ENCODE data around the gene SLC12A8.

SLC12A8 gene

DNA sequence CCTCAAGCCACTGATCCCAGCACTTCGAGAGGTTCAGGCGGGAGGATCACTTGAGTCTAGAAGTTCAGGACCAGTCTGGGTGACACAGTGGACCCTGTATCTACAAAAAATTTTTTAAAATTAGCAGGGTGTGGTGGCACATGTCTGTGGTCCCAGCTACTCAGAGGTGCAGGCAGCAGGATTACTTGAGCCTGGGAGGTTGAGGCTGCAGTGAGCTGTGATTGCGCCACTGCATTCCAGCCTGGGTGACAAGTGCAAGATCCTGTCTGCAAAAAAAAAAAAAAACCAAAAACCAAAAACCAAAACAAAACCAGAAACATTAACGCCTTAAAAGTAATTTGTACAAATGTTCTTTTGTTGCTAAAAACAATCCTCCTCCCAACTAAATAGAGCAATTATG, 27.9 kb upstream of the SLC12A8 start:
- Histone ChIP-seq H3K4me1 (ENCODE audit: insufficient read depth, low read length, poor library complexity, severe bottlenecking) (no peaks in the 10 kb centered on the region), H3K4me3 (ENCODE audit: low read length, poor library complexity, severe bottlenecking) (no peak overlapping the region), H3K9me2 (replicated peaks; ENCODE audit: low read depth, low read length) (no peaks in the 10 kb centered on the region), H4K20me1 (ENCODE audit: insufficient read depth, low read length, poor library complexity, severe bottlenecking) (no peaks in the 10 kb centered on the region), H3K27me3 (ENCODE audit: insufficient read depth, low read length, poor library complexity, severe bottlenecking) (no peaks in the 10 kb centered on the region), H3K4me2 (ENCODE audit: low read depth, low read length, poor library complexity, severe bottlenecking) (no peak overlapping the region), H3K36me3 (ENCODE audit: insufficient read depth, low read length) (no peaks in the 10 kb centered on the region; the same call in 1 of the 2 replicates), H3K79me2 (ENCODE audit: insufficient read depth, low read length) (no peaks in the 10 kb centered on the region), H3K9ac (ENCODE audit: low read depth, low read length, poor library complexity, severe bottlenecking) (no peak overlapping the region), H3F3A (ENCODE audit: low read depth) (no peaks in the 10 kb centered on the region), H2AFZ (ENCODE audit: low read length) (no peak overlapping the region), H3K9me3 (ENCODE audit: insufficient read depth, low read depth, low read length) (no peaks in the 10 kb centered on the region)
- TF ChIP-seq EZH2phosphoT487 (IDR thresholded peaks at IDR 0.05; ENCODE audit: borderline replicate concordance): no peak
- TF ChIP-seq, protein P1, sequence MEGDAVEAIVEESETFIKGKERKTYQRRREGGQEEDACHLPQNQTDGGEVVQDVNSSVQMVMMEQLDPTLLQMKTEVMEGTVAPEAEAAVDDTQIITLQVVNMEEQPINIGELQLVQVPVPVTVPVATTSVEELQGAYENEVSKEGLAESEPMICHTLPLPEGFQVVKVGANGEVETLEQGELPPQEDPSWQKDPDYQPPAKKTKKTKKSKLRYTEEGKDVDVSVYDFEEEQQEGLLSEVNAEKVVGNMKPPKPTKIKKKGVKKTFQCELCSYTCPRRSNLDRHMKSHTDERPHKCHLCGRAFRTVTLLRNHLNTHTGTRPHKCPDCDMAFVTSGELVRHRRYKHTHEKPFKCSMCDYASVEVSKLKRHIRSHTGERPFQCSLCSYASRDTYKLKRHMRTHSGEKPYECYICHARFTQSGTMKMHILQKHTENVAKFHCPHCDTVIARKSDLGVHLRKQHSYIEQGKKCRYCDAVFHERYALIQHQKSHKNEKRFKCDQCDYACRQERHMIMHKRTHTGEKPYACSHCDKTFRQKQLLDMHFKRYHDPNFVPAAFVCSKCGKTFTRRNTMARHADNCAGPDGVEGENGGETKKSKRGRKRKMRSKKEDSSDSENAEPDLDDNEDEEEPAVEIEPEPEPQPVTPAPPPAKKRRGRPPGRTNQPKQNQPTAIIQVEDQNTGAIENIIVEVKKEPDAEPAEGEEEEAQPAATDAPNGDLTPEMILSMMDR (conservative IDR thresholded peaks at IDR 0.05; ENCODE audit: low read length): no peak

DNA sequence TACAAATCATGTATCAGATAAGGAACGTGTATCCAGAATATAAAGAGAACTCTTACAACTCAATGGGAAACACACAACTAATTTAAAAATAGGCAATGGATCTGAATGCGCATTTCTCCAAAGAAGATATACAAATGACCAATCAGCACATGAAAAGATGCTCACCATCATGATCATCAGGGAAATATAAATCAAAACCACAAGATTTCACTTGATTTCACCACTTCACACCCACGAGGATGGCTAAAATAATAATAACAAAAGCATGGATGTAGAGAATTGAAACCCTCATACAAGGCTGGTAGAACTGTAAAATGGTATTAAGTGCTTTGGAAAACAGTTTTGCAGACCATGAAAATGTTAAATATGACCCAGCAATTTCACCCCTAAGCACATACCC, 26.7 kb upstream of the SLC12A8 start:
- Histone ChIP-seq H3K79me2 (ENCODE audit: insufficient read depth, low read length) (no peaks in the 10 kb centered on the region), H3K4me2 (ENCODE audit: low read depth, low read length, poor library complexity, severe bottlenecking) (no peak overlapping the region), H2AFZ (ENCODE audit: low read length) (no peak overlapping the region)

DNA sequence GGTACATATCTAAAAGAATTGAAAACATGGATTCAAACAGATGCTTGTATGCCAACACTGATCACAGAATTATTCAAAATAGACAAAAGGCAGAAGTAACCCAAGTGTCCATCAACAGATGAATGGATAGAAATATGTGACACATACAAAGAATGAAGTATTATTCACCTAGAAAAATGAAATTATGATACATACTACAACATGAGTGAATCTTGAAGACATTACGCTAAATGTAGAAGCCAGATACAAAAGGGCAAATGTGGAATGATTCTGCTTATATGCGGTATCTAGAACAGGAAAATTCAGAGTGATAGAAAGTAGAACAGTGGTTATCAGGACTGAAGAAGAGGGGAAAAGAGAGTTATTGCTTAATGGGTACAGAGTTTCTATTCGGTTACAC, 26.2 kb upstream of the SLC12A8 start:
- Histone ChIP-seq H3K9me3 (ENCODE audit: insufficient read depth, low read depth, low read length) (no peaks in the 10 kb centered on the region), H3K27me3 (ENCODE audit: insufficient read depth, low read length, poor library complexity, severe bottlenecking) (no peaks in the 10 kb centered on the region), H3K36me3 (ENCODE audit: insufficient read depth, low read length) (peaks cover under 1% of the 10 kb centered on the region; the same call in 1 of the 2 replicates), H3K4me1 (ENCODE audit: insufficient read depth, low read length, poor library complexity, severe bottlenecking) (no peaks in the 10 kb centered on the region), H3K4me3 (ENCODE audit: low read length, poor library complexity, severe bottlenecking) (no peak overlapping the region), H3F3A (ENCODE audit: low read depth) (no peaks in the 10 kb centered on the region), H2AFZ (ENCODE audit: low read length) (no peak overlapping the region), H4K20me1 (ENCODE audit: insufficient read depth, low read length, poor library complexity, severe bottlenecking) (no peaks in the 10 kb centered on the region), H3K9me2 (replicated peaks; ENCODE audit: low read depth, low read length) (no peaks in the 10 kb centered on the region), H3K79me2 (ENCODE audit: insufficient read depth, low read length) (no peaks in the 10 kb centered on the region), H3K9ac (ENCODE audit: low read depth, low read length, poor library complexity, severe bottlenecking) (no peak overlapping the region), H3K4me2 (ENCODE audit: low read depth, low read length, poor library complexity, severe bottlenecking) (no peak overlapping the region)
- TF ChIP-seq, protein P1 (conservative IDR thresholded peaks at IDR 0.05; ENCODE audit: low read length): no peak
- no peak for TF ChIP-seq EZH2phosphoT487 (IDR thresholded peaks at IDR 0.05; ENCODE audit: borderline replicate concordance)

More for the DNA sequence above, 26.7 kb upstream of the SLC12A8 start:
- H3K27me3 ChIP-seq (ENCODE audit: insufficient read depth, low read length, poor library complexity, severe bottlenecking): no peaks in the 10 kb centered on the region
- no peak for TF ChIP-seq EZH2phosphoT487 (IDR thresholded peaks at IDR 0.05; ENCODE audit: borderline replicate concordance)
- TF ChIP-seq, protein P1 (conservative IDR thresholded peaks at IDR 0.05; ENCODE audit: low read length): no peak
- H3K9me2 ChIP-seq (replicated peaks; ENCODE audit: low read depth, low read length): no peaks in the 10 kb centered on the region
- no peaks in the 10 kb centered on the region for H3F3A ChIP-seq (ENCODE audit: low read depth)
- H3K4me3 ChIP-seq (ENCODE audit: low read length, poor library complexity, severe bottlenecking): no peak overlapping the region
- no peaks in the 10 kb centered on the region for H3K4me1 ChIP-seq (ENCODE audit: insufficient read depth, low read length, poor library complexity, severe bottlenecking)
- H3K36me3 ChIP-seq (ENCODE audit: insufficient read depth, low read length): no peaks in the 10 kb centered on the region; the same call in 1 of the 2 replicates
- no peak overlapping the region for H3K9ac ChIP-seq (ENCODE audit: low read depth, low read length, poor library complexity, severe bottlenecking)
- H3K9me3 ChIP-seq (ENCODE audit: insufficient read depth, low read depth, low read length): no peaks in the 10 kb centered on the region
- H4K20me1 ChIP-seq (ENCODE audit: insufficient read depth, low read length, poor library complexity, severe bottlenecking): no peaks in the 10 kb centered on the region

Measured in Loucy (cell line).